Activated CD8-positive, alpha-beta T cell treated with anti-CD3 and anti-CD28 coated beads, Interleukin-2, amount 10 ng/mL, durations not matched to agents 7 days and 5 days (primary cell): ENCODE measurements around the gene MICB. TPM values are rescaled to one million over a fixed set of nuclear protein-coding genes. Genes with fewer than 3 reads are reported as not detected.

Source experiments
- ATAC-seq: fragments of 150-1000 bp; cut with Tn5 transposase; one replicate; pipeline ENCODE4 v1.10.0; 2021; ENCODE audit warnings: moderate library complexity
- CTCF ChIA-PET: fragments of 350-600 bp; sonication (Branson Sonifier 250); formaldehyde crosslinking; loops from one replicate; lab custom pipeline; 2021; ENCODE audit warnings: antibody characterized with exemption; lab: Charles Lee
- POLR2A ChIA-PET: fragments of 350-600 bp; sonication (Branson Sonifier 250); formaldehyde crosslinking; loops from one replicate; lab custom pipeline; 2021; ENCODE audit warnings: antibody characterized with exemption; lab: Charles Lee
- DNase-seq: peaks from one replicate; pipeline ENCODE4 v3.0.0-alpha.2; 2020
- H3K27ac Mint-ChIP-seq: one replicate; pipeline ENCODE4 v1.8.0; 2021; ENCODE audit warnings: mild to moderate bottlenecking, mixed read lengths
- H3K27me3 Mint-ChIP-seq: one replicate; pipeline ENCODE4 v1.8.0; 2021; ENCODE audit warnings: low read depth, mixed read lengths
- H3K36me3 Mint-ChIP-seq: one replicate; pipeline ENCODE4 v1.8.0; 2021; ENCODE audit warnings: low read depth, mixed read lengths
- H3K4me1 Mint-ChIP-seq: one replicate; pipeline ENCODE4 v1.8.0; 2021; ENCODE audit warnings: low read depth, mixed read lengths
- H3K4me3 Mint-ChIP-seq: one replicate; pipeline ENCODE4 v1.8.0; 2021; ENCODE audit warnings: mild to moderate bottlenecking, mixed read lengths
- H3K9me3 Mint-ChIP-seq: one replicate; pipeline ENCODE4 v1.8.0; 2022; ENCODE audit warnings: mixed read lengths; ENCODE audit not compliant: insufficient read depth
- total RNA-seq, 2 experiments: library from RNA; stranded (reverse); gene quantifications; one replicate each; pipeline ENCODE4 v1.2.3, GENCODE V29; 2021

Gene MICB
- total RNA-seq, 2 experiments from 2014 or later, result 49.0 TPM

GRCh38 chr6:31534011-31534410, 36.1 kb downstream of the MICB start:
- no peak overlapping the region for H3K4me3 Mint-ChIP-seq
- H3K4me1 Mint-ChIP-seq, result peaks cover 53% of the 10 kb centered on the region

GRCh38 chr6:31534521-31535040, 36.6 kb downstream of the MICB start:
- POLR2A ChIA-PET, result no interaction called here
- no peaks in the 10 kb centered on the region for H3K9me3 Mint-ChIP-seq
- no peak for DNase-seq

More at GRCh38 chr6:31534011-31534410, 36.1 kb downstream of the MICB start:
- ChIA-PET CTCF (interaction anchor here (0.9 kb wide), 1 partner anchor 37 kb away, joined by 3 read pairs; no protein-coding TSS in a partner anchor), POLR2A (no interaction called here)
- Mint-ChIP-seq H3K27ac (peak overlapping the region; percentile 24), H3K9me3 (no peaks in the 10 kb centered on the region), H3K27me3 (no peaks in the 10 kb centered on the region), H3K36me3 (peaks cover 86% of the 10 kb centered on the region)
- ATAC-seq (no peak), DNase-seq (no peak)

GRCh38 chr6:31535538-31536324, 37.8 kb downstream of the MICB start:
- ATAC-seq, result no peak
- POLR2A ChIA-PET, result no interaction called here
- Mint-ChIP-seq H3K9me3 (no peaks in the 10 kb centered on the region), H3K4me3 (no peak overlapping the region), H3K4me1 (peaks cover 66% of the 10 kb centered on the region), H3K36me3 (peaks cover 91% of the 10 kb centered on the region), H3K27ac (no peak overlapping the region), H3K27me3 (no peaks in the 10 kb centered on the region)
- CTCF ChIA-PET, result interaction anchor here (1.1 kb wide), 1 partner anchor 13 kb away, joined by 3 read pairs; no protein-coding TSS in a partner anchor
- no peak for DNase-seq

More at GRCh38 chr6:31534521-31535040, 36.6 kb downstream of the MICB start:
- H3K36me3 Mint-ChIP-seq, result peaks cover 91% of the 10 kb centered on the region
- CTCF ChIA-PET, result interaction anchor here (0.9 kb wide), 1 partner anchor 37 kb away, joined by 3 read pairs; no protein-coding TSS in a partner anchor
- H3K27ac Mint-ChIP-seq, result no peak overlapping the region
- H3K27me3 Mint-ChIP-seq, result no peaks in the 10 kb centered on the region
- no peak for ATAC-seq
- H3K4me1 Mint-ChIP-seq, result peaks cover 58% of the 10 kb centered on the region
- no peak overlapping the region for H3K4me3 Mint-ChIP-seq

- DNase-seq (no peak), ATAC-seq (no peak)
- ChIA-PET CTCF (interaction anchor here (1.0 to 16.9 kb wide), 5 partner anchors 40 to 78 kb away, joined by 3 to 504 read pairs (median 3); partner anchors contain the start of genes LST1, LTA, LTB and NCR3), POLR2A (interaction anchor here (0.8 to 5.9 kb wide), 5 partner anchors 8 to 136 kb away, joined by 3 to 64 read pairs (median 3); partner anchors contain the start of genes ATP6V1G2 and MICA)
- H3K27ac Mint-ChIP-seq, result peak overlapping the region; percentile 81
- peak overlapping the region; percentile 96 for H3K4me3 Mint-ChIP-seq
- peaks cover 75% of the 10 kb centered on the region for H3K36me3 Mint-ChIP-seq
- H3K9me3 Mint-ChIP-seq, result no peaks in the 10 kb centered on the region
- no peaks in the 10 kb centered on the region for H3K27me3 Mint-ChIP-seq
- peaks cover 61% of the 10 kb centered on the region for H3K4me1 Mint-ChIP-seq
Observed at GRCh38 chr6:31538805-31539400, 41.0 kb downstream of the MICB start.

GRCh38 chr6:31540640-31541039, 42.7 kb downstream of the MICB start:
- CTCF ChIA-PET, result interaction anchor here (1.1 to 16.9 kb wide), 8 partner anchors 11 to 294 kb away, joined by 3 to 676 read pairs (median 13); partner anchors contain the start of genes BAG6, LST1, LTA and LTB
- POLR2A ChIA-PET, result interaction anchor here (0.7 to 5.9 kb wide), 28 partner anchors 9 to 1431 kb away, joined by 3 to 64 read pairs (median 6); partner anchors contain the start of genes AIF1, ATF6B, BAG6 and C6orf47
- Mint-ChIP-seq H3K36me3 (peaks cover 58% of the 10 kb centered on the region), H3K4me3 (peak overlapping the region; percentile 96), H3K27ac (peak overlapping the region; percentile 94), H3K4me1 (peaks cover 50% of the 10 kb centered on the region), H3K9me3 (no peaks in the 10 kb centered on the region), H3K27me3 (no peaks in the 10 kb centered on the region)
- DNase-seq (no peak), ATAC-seq (no peak)

- H3K36me3 Mint-ChIP-seq, result peaks cover 53% of the 10 kb centered on the region
- peak overlapping the region; percentile 94 for H3K27ac Mint-ChIP-seq
- CTCF ChIA-PET, result interaction anchor here (0.6 to 16.9 kb wide), 10 partner anchors 10 to 294 kb away, joined by 3 to 676 read pairs (median 5); partner anchors contain the start of genes BAG6, LST1, LTA and LTB
- POLR2A ChIA-PET, result interaction anchor here (0.6 to 5.9 kb wide), 42 partner anchors 10 to 1431 kb away, joined by 3 to 64 read pairs (median 6); partner anchors contain the start of genes AIF1, ATF6B, BAG6 and C6orf47
- peak overlapping the region; percentile 96 for H3K4me3 Mint-ChIP-seq
- H3K4me1 Mint-ChIP-seq, result peaks cover 50% of the 10 kb centered on the region
- ATAC-seq (peak; percentile 28), DNase-seq (peak; percentile 82)
- H3K27me3 Mint-ChIP-seq, result no peaks in the 10 kb centered on the region
- H3K9me3 Mint-ChIP-seq, result no peaks in the 10 kb centered on the region
Observed at GRCh38 chr6:31541059-31541657, 43.2 kb downstream of the MICB start.

- Mint-ChIP-seq H3K4me3 (peak within 1 kb of the TSS; percentile 96), H3K4me1 (peaks cover 50% of the 10 kb centered on the region), H3K9me3 (no peaks in the 10 kb centered on the region), H3K27me3 (no peaks in the 10 kb centered on the region), H3K36me3 (peaks cover 46% of the 10 kb centered on the region), H3K27ac (peak within 1 kb of the TSS; percentile 94)
- ChIA-PET POLR2A (interaction anchor here (0.6 to 5.9 kb wide), 39 partner anchors 9 to 1430 kb away, joined by 3 to 64 read pairs (median 6); partner anchors contain the start of genes AIF1, BAG6, C6orf47 and CSNK2B), CTCF (interaction anchor here (0.6 to 16.9 kb wide), 10 partner anchors 10 to 228 kb away, joined by 3 to 676 read pairs (median 5); partner anchors contain the start of genes BAG6, LST1, LTA and LTB)
- peak; percentile 96 for DNase-seq
- peak; percentile 82 for ATAC-seq
Observed at GRCh38 chr6:31541658-31542521, 43.9 kb downstream of the MICB start, which contains the start of gene DDX39B. Gene DDX39B (minus strand): TSS chr6:31542003. CDS start chr6:31540532, 1,471 bp downstream.

GRCh38 chr6:31543639-31544038, 45.7 kb downstream of the MICB start:
- no peak for DNase-seq
- peak overlapping the region; percentile 4 for H3K4me3 Mint-ChIP-seq
- H3K27ac Mint-ChIP-seq, result no peak overlapping the region
- no peaks in the 10 kb centered on the region for H3K27me3 Mint-ChIP-seq
- peaks cover 56% of the 10 kb centered on the region for H3K4me1 Mint-ChIP-seq
- H3K9me3 Mint-ChIP-seq, result no peaks in the 10 kb centered on the region
- CTCF ChIA-PET, result interaction anchor here (3.9 to 16.9 kb wide), 3 partner anchors 8 to 53 kb away, joined by 20 to 676 read pairs (median 504); partner anchors contain the start of genes LST1, LTA, LTB and NCR3
- POLR2A ChIA-PET, result interaction anchor here (1.0 to 1.6 kb wide), 2 partner anchors 76 to 79 kb away, joined by 4 to 5 read pairs; no protein-coding TSS in a partner anchor
- ATAC-seq, result no peak
- H3K36me3 Mint-ChIP-seq, result peaks cover 33% of the 10 kb centered on the region

- H3K36me3 Mint-ChIP-seq, result peaks cover 30% of the 10 kb centered on the region
- CTCF ChIA-PET, result interaction anchor here (15.1 to 16.9 kb wide), 2 partner anchors 35 to 52 kb away, joined by 504 to 676 read pairs; partner anchors contain the start of genes LST1, LTA, LTB and NCR3
- no peaks in the 10 kb centered on the region for H3K9me3 Mint-ChIP-seq
- H3K27ac Mint-ChIP-seq, result no peak overlapping the region
- no peak for DNase-seq
- POLR2A ChIA-PET, result no interaction called here
- no peak overlapping the region for H3K4me3 Mint-ChIP-seq
- no peaks in the 10 kb centered on the region for H3K27me3 Mint-ChIP-seq
- H3K4me1 Mint-ChIP-seq, result peaks cover 53% of the 10 kb centered on the region
- no peak for ATAC-seq
Observed at GRCh38 chr6:31544676-31545075, 46.7 kb downstream of the MICB start.

- ChIA-PET CTCF (interaction anchor here (1.4 to 16.9 kb wide), 4 partner anchors 34 to 119 kb away, joined by 4 to 676 read pairs (median 255); partner anchors contain the start of genes GPANK1, LST1, LTA and LTB), POLR2A (no interaction called here)
- H3K9me3 Mint-ChIP-seq, result no peaks in the 10 kb centered on the region
- H3K27ac Mint-ChIP-seq, result no peak overlapping the region
- no peaks in the 10 kb centered on the region for H3K27me3 Mint-ChIP-seq
- peaks cover 26% of the 10 kb centered on the region for H3K36me3 Mint-ChIP-seq
- no peak overlapping the region for H3K4me3 Mint-ChIP-seq
- H3K4me1 Mint-ChIP-seq, result peaks cover 50% of the 10 kb centered on the region
- ATAC-seq (no peak), DNase-seq (no peak)
Observed at GRCh38 chr6:31545291-31545690, 47.3 kb downstream of the MICB start.
